A172 (cell line): ENCODE results near the gene FAM89A. TPM values are rescaled to one million over a fixed set of nuclear protein-coding genes. Genes with fewer than 3 reads are reported as not detected.

Source experiments
- total RNA-seq: library from RNA; depleted of rRNA; stranded (reverse); fragments of >200 nt; shearing (Covaris generic); gene quantifications from 2 replicates; pipeline ENCODE4 v1.2.3, GENCODE V29; 2014; rRNA removed

Gene FAM89A
- total RNA-seq, 1 experiment from 2014 or later: 17.0 TPM

Other genes with a start within 250 kb of the FAM89A start
- 42.9 and 43.6 TPM in 2 replicates for gene C1orf198, start 171.7 kb downstream of the FAM89A start, total RNA-seq
- gene TTC13, start 61.4 kb downstream of the FAM89A start, total RNA-seq: 30.2 and 36.2 TPM in 2 replicates
- gene ARV1, start 61.2 kb downstream of the FAM89A start, total RNA-seq: 61.1 and 69.1 TPM in 2 replicates
- gene TRIM67, start 121.8 kb upstream of the FAM89A start, total RNA-seq: 0.02 and 0.05 TPM in 2 replicates
- gene GNPAT, start 201.0 kb upstream of the FAM89A start, total RNA-seq: 129 and 134 TPM in 2 replicates